Lower lobe of right lung (tissue), 2 donors: ENCODE measurements around the gene NRXN3. TPM values are rescaled to one million over a fixed set of nuclear protein-coding genes. Genes with fewer than 3 reads are reported as not detected.

Experiments
- ATAC-seq, 2 donors: fragments of 200-7000 bp; cut with Tn5 transposase; one replicate each; pipeline ENCODE4 v1.9.1; 2020 to 2022; ENCODE audit warnings: mild to moderate bottlenecking in 2 of 2, moderate library complexity in 2 of 2
- DNase-seq: peaks from one replicate; pipeline ENCODE4 v3.0.0-alpha.2; 2020
- H3K27ac ChIP-seq: fragments of 200-600 bp; one replicate; pipeline ENCODE4 v1.8.0; 2022
- H3K27me3 ChIP-seq: fragments of 200-600 bp; one replicate; pipeline ENCODE4 v1.8.0; 2022; ENCODE audit warnings: low read depth
- H3K36me3 ChIP-seq: fragments of 200-600 bp; one replicate; pipeline ENCODE4 v1.8.0; 2022; ENCODE audit warnings: mild to moderate bottlenecking
- H3K4me1 ChIP-seq: fragments of 200-600 bp; one replicate; pipeline ENCODE4 v1.8.0; 2022
- H3K4me3 ChIP-seq: fragments of 200-600 bp; one replicate; pipeline ENCODE4 v1.8.0; 2022; ENCODE audit warnings: mild to moderate bottlenecking
- H3K9me3 ChIP-seq: fragments of 200-600 bp; one replicate; pipeline ENCODE4 v1.8.0; 2022
- intact Hi-C: fragments of 100-400 bp; cut with DNase I; formaldehyde crosslinking; loops from one replicate; pipeline ENCODE4 v1.11.0; 2022
- total RNA-seq: library from RNA; stranded (reverse); fragmentation: NEBNext Ultra II Directional; extraction: Animal tissue kit (Norgen Biotek cat#: 25700); gene quantifications from one replicate; pipeline ENCODE4 v1.2.1, GENCODE V29; 2021
- TF ChIP-seq, protein P1 (sequence below): fragments of 200-600 bp; IDR thresholded peaks from one replicate; pipeline ENCODE4 v1.8.0; 2022; ENCODE audit warnings: antibody characterized with exemption, mild to moderate bottlenecking
- donor health status: DM: no; HTN: yes; CAD: no; lungs with severe emphysema.

NRXN3 gene
- total RNA-seq, 1 donor from 2014 or later, result 9.0 TPM

DNA sequence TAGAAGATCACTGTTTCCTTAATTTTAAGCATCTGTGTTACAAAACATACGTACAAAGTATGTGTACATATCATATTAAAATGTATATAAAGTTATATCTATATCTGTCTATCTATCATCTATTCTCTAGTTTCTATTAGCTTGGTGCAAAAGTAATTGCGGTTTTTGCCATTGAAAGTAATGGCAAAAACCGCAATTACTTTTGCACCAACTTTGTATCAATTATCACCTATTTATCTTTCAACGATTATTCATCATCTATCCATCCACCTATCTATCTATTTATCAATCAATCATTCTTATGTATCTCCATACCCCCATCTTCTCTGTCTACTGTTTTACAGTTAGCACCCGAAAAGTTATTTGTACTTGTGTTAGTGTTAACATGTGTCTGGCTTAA is 447.6 kb downstream of the NRXN3 start:
- no peak overlapping the region for H3K27ac ChIP-seq
- H3K4me3 ChIP-seq, result no peak overlapping the region
- intact Hi-C loops, result no loop called here
- DNase-seq, result no peak
- H3K4me1 ChIP-seq, result no peaks in the 10 kb centered on the region
- no peak for ATAC-seq
- TF ChIP-seq, protein P1, sequence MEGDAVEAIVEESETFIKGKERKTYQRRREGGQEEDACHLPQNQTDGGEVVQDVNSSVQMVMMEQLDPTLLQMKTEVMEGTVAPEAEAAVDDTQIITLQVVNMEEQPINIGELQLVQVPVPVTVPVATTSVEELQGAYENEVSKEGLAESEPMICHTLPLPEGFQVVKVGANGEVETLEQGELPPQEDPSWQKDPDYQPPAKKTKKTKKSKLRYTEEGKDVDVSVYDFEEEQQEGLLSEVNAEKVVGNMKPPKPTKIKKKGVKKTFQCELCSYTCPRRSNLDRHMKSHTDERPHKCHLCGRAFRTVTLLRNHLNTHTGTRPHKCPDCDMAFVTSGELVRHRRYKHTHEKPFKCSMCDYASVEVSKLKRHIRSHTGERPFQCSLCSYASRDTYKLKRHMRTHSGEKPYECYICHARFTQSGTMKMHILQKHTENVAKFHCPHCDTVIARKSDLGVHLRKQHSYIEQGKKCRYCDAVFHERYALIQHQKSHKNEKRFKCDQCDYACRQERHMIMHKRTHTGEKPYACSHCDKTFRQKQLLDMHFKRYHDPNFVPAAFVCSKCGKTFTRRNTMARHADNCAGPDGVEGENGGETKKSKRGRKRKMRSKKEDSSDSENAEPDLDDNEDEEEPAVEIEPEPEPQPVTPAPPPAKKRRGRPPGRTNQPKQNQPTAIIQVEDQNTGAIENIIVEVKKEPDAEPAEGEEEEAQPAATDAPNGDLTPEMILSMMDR, result no peak
- H3K9me3 ChIP-seq, result no peaks in the 10 kb centered on the region
- H3K27me3 ChIP-seq, result no peaks in the 10 kb centered on the region
- H3K36me3 ChIP-seq, result no peaks in the 10 kb centered on the region

DNA sequence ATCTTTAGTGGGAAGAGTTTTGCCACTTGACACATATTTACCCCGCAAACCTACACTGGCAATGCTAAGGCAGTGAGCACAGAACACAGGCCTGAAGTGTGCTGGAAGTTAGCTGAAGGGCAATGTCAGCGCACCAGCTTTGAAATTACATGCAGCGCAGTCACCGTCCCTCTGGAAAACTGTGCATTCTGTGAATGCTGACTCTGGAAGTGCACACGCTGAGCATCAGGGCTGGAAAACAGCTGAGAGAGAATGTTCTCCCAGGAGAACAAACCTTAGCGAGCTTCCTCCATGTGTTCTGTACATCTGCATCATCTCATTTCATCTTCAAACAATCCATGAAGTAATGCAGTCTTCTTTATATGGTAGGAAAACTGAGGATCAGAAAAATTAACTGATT is 448.2 kb downstream of the NRXN3 start:
- no peak overlapping the region for H3K27ac ChIP-seq
- H3K4me1 ChIP-seq, result no peaks in the 10 kb centered on the region
- ATAC-seq (no peak), DNase-seq (no peak)
- TF ChIP-seq, protein P1, result no peak
- no peak overlapping the region for H3K4me3 ChIP-seq
- no peaks in the 10 kb centered on the region for H3K27me3 ChIP-seq
- intact Hi-C loops, result no loop called here
- no peaks in the 10 kb centered on the region for H3K9me3 ChIP-seq
- no peaks in the 10 kb centered on the region for H3K36me3 ChIP-seq

DNA sequence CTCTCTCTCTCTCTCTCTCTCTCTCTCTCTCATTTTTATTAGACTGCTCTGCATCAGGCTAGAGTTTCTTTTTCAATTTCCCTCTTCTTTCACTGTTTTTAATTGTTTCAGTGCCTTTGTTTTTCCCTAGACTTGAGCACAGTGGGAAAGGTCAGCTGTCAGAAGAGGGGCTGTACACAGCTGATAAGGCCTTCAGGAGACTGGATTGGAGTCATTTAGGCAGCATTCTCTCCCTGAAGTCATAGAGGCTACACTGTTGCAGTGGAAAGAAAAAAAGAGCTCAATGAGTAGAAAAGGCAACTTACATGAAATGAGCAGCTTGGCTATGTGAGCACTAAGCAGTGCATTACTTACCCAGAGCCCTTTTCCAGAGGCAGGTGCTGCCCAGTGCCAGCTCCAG is 456.9 kb downstream of the NRXN3 start:
- Histone ChIP-seq H3K36me3 (no peaks in the 10 kb centered on the region), H3K27ac (no peak overlapping the region), H3K4me3 (no peak overlapping the region), H3K27me3 (no peaks in the 10 kb centered on the region), H3K9me3 (no peaks in the 10 kb centered on the region), H3K4me1 (no peaks in the 10 kb centered on the region)
- intact Hi-C loops, result no loop called here
- TF ChIP-seq, protein P1, result no peak
- ATAC-seq (no peak), DNase-seq (no peak)

DNA sequence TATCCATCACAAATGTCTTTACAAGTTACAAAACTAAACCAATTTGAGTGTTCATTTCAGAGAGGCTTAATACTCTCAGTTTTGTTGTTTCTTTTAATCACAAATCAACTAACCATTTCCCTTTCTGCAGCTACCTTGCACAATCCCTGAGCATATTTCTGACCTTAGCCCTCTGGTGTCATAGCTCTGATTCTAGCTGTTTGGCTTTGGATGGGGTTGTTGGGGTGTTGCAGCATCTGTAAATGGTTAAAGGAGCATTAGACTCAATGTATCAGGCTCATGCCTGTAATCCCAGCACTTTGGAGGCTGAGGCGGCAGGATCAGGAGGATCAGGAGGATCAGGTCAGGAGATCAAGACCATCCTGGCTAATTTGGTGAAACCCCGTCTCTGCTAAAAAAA is 461.4 kb downstream of the NRXN3 start:
- no peak overlapping the region for H3K27ac ChIP-seq
- ATAC-seq, result no peak
- H3K4me1 ChIP-seq, result no peaks in the 10 kb centered on the region
- intact Hi-C loops, result no loop called here
- no peaks in the 10 kb centered on the region for H3K27me3 ChIP-seq
- H3K4me3 ChIP-seq, result no peak overlapping the region
- TF ChIP-seq, protein P1, result no peak
- DNase-seq, result no peak
- no peaks in the 10 kb centered on the region for H3K36me3 ChIP-seq
- no peaks in the 10 kb centered on the region for H3K9me3 ChIP-seq

DNA sequence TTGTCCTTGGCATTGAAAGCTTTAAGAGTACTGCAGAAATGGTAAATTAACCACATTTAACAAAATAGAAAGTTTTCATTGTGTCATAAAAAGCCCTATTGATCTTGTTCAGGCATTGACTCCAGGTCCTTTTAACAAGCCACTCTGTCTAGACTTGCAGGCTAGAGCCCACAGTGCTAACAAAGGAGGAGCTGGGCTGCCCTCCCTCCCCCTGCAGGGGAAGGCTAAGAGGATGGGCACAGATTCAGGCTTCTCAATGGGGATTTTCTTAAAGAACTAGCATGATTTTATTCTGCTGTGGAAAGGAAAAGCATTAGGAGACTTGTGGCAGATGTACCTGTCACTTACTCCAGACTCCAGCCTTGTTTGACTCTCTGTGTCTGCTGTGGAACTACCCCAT is 463.6 kb downstream of the NRXN3 start:
- DNase-seq (no peak), ATAC-seq (no peak)
- Histone ChIP-seq H3K27ac (no peak overlapping the region), H3K4me3 (no peak overlapping the region), H3K9me3 (no peaks in the 10 kb centered on the region), H3K27me3 (no peaks in the 10 kb centered on the region), H3K4me1 (no peaks in the 10 kb centered on the region), H3K36me3 (no peaks in the 10 kb centered on the region)
- intact Hi-C loops, result no loop called here
- TF ChIP-seq, protein P1, result no peak

DNA sequence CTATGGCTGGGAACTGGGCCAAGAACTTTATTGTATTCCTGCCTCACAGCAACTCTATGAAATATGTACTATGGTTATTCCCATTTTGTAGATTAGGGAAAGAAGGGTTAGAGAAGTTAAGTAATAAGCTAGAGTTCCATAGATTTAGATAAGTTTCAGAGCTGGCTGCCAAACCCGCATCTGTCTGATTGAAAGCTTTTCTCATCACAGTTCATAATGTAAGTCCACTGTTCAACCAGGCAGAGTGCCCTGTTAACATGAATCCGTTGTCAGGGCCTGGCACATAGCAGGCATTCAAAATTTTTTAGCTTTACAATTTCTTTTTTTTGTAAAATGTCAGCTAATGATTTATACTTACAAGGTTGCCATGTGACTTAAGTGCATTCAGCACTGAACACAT is 467.3 kb downstream of the NRXN3 start:
- H3K4me1 ChIP-seq, result no peaks in the 10 kb centered on the region
- DNase-seq (no peak), ATAC-seq (no peak)
- no peaks in the 10 kb centered on the region for H3K36me3 ChIP-seq
- no peaks in the 10 kb centered on the region for H3K9me3 ChIP-seq
- no peak overlapping the region for H3K4me3 ChIP-seq
- H3K27me3 ChIP-seq, result no peaks in the 10 kb centered on the region
- TF ChIP-seq, protein P1, result no peak
- no peak overlapping the region for H3K27ac ChIP-seq
- intact Hi-C loops, result no loop called here
